Suppressor macrophage treated with lipopolysaccharide for 4 hours (primary cell): ENCODE data around the gene DCAF8.
"Not testable (repeated sequence)": the region's sequence is repeated elsewhere in the genome, so short reads cannot be mapped to it uniquely, and the experiment has no call there.

Experiments used
- DNase-seq: peaks from one replicate; pipeline ENCODE4 v3.0.0-alpha.2; 2020

DCAF8 gene

GRCh38 chr1:160261893-160262794 lies at the start of gene DCAF8:
Gene DCAF8, minus strand, starts transcription at chr1:160262549. Its CDS starts 18,541 bp downstream, at chr1:160244008.
- DNase-seq = peak; percentile 99

DNA sequence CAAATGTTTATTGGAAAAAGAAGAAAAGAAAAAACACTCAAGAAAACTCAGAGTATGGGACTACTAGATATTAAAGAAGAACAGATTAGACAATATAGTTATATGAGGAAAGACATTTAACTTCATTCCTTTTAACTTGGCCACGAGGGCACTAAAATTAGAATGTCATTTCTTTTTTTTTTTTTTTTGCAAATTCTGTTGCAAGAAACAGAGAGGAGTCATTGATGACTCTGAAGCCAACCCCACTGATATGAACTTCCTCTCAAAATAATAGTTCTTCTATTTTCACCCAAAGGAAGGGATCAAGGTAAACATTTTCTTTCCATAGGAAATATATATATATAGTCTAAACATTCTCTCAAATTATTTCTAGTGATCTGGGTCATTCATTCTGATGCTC lies 47.2 kb upstream of the DCAF8 start:
- peak; percentile 49 for DNase-seq

DNA sequence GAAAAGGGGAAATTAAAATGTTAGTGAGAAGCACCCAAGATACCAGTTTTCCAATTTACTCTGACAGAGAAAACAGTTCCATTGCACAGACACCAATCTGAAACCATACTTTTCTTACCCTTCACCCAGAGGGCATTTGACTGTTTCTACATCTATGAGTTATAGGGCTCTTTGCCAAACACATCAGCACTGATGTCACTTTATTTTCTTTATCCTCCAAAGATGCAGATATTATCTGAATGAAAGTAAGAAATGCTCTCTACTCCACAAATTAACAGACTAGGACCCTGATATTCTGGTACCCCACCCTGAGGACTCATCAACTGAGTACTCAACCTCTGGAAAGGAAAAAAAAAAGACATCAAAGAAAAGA lies 46.8 kb upstream of the DCAF8 start:
- peak; percentile 50 for DNase-seq

GRCh38 chr1:160308451-160309184 lies 46.3 kb upstream of the DCAF8 start:
- DNase-seq = no peak

DNA sequence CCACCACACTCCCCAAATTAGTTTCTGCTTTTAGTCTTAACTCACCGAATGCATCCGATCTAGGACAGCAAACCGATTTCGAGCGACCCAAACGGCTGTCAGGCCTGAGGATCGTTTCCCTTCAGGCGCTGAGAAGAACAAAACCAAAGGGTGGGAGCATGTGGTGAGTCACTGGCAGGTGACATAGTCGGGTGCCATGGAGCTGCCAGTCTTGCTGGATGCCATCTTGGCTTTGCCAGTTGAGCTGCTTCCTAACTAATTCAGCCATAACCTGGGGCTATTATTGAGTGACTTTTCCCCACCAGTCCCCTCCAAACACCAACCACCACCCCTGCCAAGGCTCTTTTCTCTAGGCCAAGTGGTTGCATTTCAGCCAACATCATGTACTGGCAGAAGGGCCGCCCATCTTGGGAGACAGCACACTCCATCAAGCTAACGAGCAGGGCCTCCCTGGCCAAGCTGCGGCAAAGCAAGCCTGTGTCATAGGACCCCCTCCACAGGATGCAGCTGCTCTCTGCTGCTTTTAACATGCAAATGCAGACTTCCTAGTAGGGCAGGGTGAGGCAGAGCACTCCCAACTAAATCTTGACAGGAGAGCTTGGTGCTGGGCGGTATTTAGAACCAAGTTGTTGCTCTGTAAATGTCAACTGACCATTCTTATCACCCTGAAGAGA lies 44.9 kb upstream of the DCAF8 start:
- DNase-seq = no peak

GRCh38 chr1:160300173-160300572 lies 37.8 kb upstream of the DCAF8 start:
- no peak for DNase-seq

DNA sequence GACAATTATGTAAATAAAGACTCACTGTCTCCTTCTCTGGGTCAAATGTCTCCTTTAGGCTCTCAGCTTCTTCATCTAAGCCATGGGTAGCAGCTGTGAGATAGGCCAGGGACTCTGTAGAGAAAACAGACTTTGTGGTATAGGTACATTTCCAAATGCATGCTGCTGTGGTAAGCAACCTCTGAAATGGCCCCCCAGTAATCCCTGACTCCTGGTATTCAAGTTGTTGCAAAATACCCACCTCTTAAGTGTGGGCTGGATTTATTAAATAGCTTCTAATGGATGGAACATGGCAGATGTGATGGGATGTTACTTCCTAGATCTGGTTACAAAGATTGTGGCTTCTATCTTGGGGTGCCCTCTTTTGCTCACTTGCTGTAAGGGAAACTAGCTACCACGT lies 33.7 kb upstream of the DCAF8 start:
- no peak for DNase-seq

- no peak for DNase-seq
These were observed 30.9 kb upstream of the DCAF8 start for GRCh38 chr1:160293020-160293968.

DNA sequence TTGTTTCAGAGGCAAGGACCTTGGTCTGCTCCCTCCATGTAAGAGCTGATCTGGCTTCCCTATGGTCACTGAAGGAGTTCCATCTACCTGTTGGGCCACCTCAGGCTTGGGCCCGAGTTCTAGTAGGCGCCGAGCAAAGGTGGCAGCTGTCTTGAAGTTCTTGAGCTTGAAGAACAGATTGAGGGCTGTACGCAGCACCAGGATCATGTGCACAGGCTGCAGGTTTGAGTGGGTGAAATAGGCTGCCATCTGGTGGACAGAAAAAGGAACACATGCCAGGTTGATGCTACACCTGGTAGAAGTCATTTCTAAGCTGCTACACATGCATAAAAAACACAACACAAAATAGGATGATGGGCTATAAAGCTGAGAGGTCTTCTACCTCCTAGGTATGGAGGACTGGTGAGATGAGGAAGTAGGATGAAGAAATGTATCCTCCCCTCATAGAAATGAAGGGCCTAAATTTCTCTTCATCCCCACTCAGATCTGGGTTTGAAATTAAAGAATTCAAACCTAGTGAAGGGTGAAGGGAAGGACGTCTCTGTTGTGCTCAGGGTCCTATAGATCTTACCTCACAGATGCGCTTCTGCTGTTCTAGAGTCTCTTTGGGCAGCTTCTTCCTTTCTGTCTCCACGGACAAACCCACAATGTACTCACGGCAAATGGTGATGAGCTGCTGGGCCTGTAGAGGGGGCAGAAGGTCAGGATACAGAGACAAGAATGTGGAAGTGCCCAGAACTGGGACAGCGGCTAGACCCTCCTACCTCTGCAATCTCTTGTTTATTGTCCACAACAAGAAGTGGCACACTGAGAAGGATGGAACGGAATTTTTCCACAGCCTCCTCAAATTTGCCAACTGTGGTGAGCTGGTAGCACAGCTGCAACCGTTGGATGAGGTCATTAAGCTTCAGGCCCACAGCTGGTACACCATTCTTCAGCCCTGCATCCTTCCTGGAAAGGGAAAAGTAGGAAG lies 29.2 kb upstream of the DCAF8 start:
- peak; percentile 41 for DNase-seq

GRCh38 chr1:160287769-160288168 lies 25.4 kb upstream of the DCAF8 start:
- not testable (repeated sequence) for DNase-seq

GRCh38 chr1:160285506-160285905 lies 23.2 kb upstream of the DCAF8 start:
- DNase-seq = no peak

DNA sequence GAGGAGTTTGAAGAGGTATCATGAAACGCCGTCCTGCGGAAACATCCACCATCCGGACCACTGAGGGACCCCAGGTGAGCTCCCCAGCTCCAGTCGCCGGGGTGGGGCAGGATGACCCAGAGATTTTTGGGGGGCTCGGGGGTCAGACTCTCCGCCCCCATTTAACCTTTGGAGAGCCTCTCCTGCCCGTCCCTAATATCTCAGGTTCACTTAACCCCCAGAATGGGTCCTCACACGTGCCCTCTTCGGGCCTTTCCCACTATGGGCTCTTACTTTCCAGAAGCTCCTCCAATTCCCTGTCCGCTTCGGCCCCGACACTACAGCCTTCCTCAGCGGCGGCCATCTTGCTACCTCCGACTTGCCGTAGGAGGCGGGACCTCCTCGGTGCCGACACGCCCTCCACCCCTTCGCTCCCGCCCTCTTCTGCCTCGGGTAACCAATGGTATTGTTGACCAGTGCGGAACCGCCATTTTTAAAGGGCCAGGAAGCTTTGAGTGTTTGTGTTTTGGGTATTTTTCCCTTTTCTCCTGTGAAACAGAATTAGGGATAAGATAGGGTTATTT lies 22.5 kb upstream of the DCAF8 start, which contains the start of gene PEX19:
PEX19 (minus strand) TSS at position 352 of the 563 bp plus-strand sequence; CDS start at position 343, 9 bp downstream.
- DNase-seq = peak; percentile 93

DNA sequence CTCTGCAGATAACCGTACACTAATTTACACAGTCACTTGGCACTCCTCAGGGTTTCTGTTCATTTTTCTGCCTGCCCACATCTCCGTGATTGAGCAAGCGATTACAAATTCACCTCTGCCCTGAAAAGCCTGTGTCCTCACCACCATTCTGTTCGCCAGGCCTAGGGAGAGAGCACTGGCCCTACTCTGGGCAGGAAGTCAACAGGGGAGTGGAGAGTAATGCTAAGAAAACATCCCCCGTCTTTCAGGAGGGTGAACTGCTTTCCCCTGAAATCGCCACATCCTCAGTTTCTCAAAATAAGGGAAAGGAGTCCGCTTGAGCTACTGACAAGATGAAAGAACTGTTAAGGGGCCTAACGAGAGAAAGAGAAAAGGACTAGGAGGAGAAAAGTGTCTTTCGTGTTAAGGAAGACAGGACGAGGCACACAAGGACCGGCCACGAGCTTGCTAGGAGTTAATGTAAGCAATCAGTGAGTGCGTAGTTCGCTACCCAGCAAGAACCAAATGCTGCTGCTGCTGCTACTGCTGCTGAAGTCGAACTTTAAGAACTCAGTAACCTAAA lies 22.0 kb upstream of the DCAF8 start:
- peak; percentile 83 for DNase-seq

DNA sequence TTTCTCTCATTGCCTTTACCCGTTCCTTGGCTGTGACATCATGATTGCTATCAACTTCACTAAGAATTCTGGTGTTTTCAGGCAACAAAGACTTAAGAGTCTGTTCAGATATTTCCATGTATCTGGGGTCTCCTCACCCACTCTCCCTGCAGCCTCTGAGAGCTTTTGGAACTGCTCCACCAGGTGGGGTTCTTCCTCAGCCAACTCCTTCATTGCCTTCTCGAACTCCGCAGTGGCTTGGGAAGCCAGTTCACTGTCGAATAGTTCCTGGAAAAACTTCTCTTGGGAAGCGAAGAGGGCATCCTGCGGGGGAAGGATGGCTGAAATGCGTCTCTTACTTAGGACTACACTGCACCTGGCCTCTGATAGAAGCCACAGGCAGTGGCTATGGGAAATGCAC lies 20.5 kb upstream of the DCAF8 start:
- no peak for DNase-seq

- DNase-seq = no peak
These were observed 15.6 kb upstream of the DCAF8 start for GRCh38 chr1:160277987-160278386.

GRCh38 chr1:160277330-160277729 lies 15.0 kb upstream of the DCAF8 start:
- no peak for DNase-seq

- DNase-seq = no peak
These were observed 8.7 kb upstream of the DCAF8 start for GRCh38 chr1:160271025-160271424.

DNA sequence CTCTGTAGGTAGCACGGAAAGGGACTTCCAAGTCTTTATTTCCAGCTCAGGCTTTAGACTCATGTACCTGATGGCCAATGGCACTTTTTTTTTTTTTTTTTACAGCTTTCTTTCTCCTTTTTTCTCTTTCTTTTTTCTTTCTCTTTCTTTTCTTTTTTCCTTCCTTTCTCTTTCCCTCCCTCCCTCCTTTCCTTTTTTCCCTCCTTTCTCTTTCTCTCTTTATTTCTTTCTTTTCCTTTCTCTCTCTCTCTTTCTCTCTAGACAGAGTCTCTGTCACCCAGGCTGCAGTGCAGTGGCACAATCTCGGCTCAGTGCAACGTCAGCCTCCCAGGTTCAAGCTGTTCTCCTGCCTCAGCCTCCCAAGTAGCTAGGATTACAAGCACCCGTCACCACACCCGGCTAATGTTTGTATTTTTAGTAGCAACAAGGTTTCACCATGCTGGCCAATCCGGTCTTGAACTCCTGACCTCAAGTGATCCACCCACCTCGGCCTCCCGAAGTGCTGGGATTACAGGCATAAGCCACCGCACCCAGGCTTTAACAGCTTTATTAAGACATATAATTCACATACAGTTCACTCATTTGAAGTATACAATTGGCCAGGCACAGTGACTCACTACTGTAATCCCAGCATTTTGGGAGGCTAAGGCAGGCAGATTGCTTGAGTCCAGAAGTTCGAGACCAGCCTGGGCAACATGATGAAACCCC lies 5.1 kb upstream of the DCAF8 start:
- no peak for DNase-seq

DNA sequence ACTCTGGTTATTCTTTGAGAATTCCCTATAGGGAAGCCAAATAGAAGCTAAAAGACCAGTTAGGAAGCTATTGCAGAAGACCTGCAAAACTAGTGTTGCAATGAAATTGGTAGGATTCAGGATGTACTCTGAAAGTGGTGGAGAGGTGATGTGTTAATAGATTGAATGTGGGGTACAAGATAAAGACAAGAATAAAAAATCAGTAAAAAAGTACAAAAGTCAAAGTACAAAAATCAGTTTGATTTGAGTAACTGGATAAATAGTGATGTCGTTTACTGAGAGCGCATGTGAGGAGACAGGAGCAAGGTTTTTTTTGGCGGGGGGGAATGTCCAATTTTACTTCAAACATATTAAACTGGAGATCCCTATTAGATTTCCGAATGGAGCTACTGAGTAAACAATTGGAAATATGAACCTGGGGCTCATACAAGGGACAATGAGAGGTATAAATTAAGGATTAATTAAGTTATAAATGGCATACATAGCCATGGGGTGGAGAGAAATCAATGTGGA lies 2.5 kb upstream of the DCAF8 start:
- DNase-seq = no peak
